Heart left ventricle (tissue), 16 donors: ENCODE data around the gene DIAPH2. TPM values are rescaled to one million over a fixed set of nuclear protein-coding genes. Genes with fewer than 3 reads are reported as not detected.

Source experiments
- ATAC-seq, 4 donors: fragments of 200-7000 bp; cut with Tn5 transposase; one replicate each; pipeline ENCODE4 v1.9.1; 2020 to 2022; ENCODE audit warnings: moderate library complexity in 4 of 4, mild to moderate bottlenecking in 3 of 4, moderate number of reproducible peaks in 1 of 4
- DNase-seq, 5 donors: peaks; one replicate each; pipeline ENCODE4 v3.0.0-alpha.2; 2020
- H3K27ac ChIP-seq, 12 donors: fragments of 200-600 bp; sonication (generic) in 4 of 12; one replicate each; pipeline versions ENCODE4 v1.5.0 to v1.8.0; 2016 to 2022; ENCODE audit warnings: mild to moderate bottlenecking in 2 of 12
- H3K27me3 ChIP-seq, 9 donors: fragments of 200-600 bp; sonication (generic) in 2 of 9; one replicate each; pipeline versions ENCODE4 v1.5.1 to v1.8.0; 2016 to 2022; ENCODE audit warnings: mild to moderate bottlenecking in 3 of 9
- H3K36me3 ChIP-seq, 9 donors: fragments of 200-600 bp; sonication (generic) in 2 of 9; one replicate each; pipeline versions ENCODE4 v1.5.0 to v1.8.0; 2018 to 2022; ENCODE audit warnings: mild to moderate bottlenecking in 2 of 9
- H3K4me1 ChIP-seq, 12 donors: fragments of 200-600 bp; sonication (generic) in 4 of 12; one replicate each; pipeline versions ENCODE4 v1.5.0 to v1.8.0; 2016 to 2022; ENCODE audit warnings: mild to moderate bottlenecking in 3 of 12
- H3K4me3 ChIP-seq, 12 donors: fragments of 200-600 bp; sonication (generic) in 4 of 12; one replicate each; pipeline versions ENCODE4 v1.5.0 to v1.8.0; 2017 to 2022; ENCODE audit warnings: mild to moderate bottlenecking in 9 of 12, moderate library complexity in 4 of 12
- H3K9me3 ChIP-seq, 12 donors: fragments of 200-600 bp; sonication (generic) in 4 of 12; one replicate each; pipeline versions ENCODE4 v1.5.0 to v1.8.0; 2016 to 2022; ENCODE audit warnings: mild to moderate bottlenecking in 1 of 12
- POLR2A ChIP-seq, 2 donors: fragments of 450-650 bp; IDR thresholded peaks; one replicate each; pipeline ENCODE4 v1.6.1; 2017; ENCODE audit warnings: antibody characterized with exemption in 2 of 2, mild to moderate bottlenecking in 2 of 2, moderate library complexity in 2 of 2
- WGBS, 4 donors: extraction: QIAGEN DNeasy Blood & Tissue Kit in 2 of 4; methylation state at CpG; one replicate each; pipeline versions ENCODE4 v1.1.5 to v1.1.7; 2013 to 2018; 5-methylcytosine and 5-hydroxymethylcytosine counted together
- intact Hi-C, 10 donors: fragments of 100-400 bp; cut with DNase I; formaldehyde crosslinking; loops; one replicate each; pipeline versions ENCODE4 v1.11.1 to v1.14.2; 2022
- polyA plus RNA-seq, 2 donors: library from polyadenylated mRNA; stranded (reverse); fragments of 200-250 nt; gene quantifications; one replicate each; pipeline ENCODE4 v1.2.3, GENCODE V29; 2013
- total RNA-seq, 9 donors: library from RNA; depleted of rRNA in 2 of 9; stranded (reverse); fragments of >200 nt in 2 of 9; fragmentation: NEBNext Ultra II Directional in 3 of 9; extraction: Animal tissue kit (Norgen Biotek cat#: 25700) in 3 of 9; gene quantifications; one replicate each; pipeline versions ENCODE4 v1.1.0 to v1.2.4, GENCODE V29; 2016 to 2023
- TF ChIP-seq, protein P1 (sequence below), 12 donors: fragments of 200-600 bp; sonication (generic) in 4 of 12; IDR thresholded peaks; one replicate each; pipeline versions ENCODE4 v1.5.0 to v1.8.0; 2018 to 2022; ENCODE audit warnings: antibody characterized with exemption in 12 of 12, mild to moderate bottlenecking in 5 of 12
- donor health status: ischemic (EF 13 %, LVEDD 7.1; RV severe dilation, severe dysfunction).
- donor health status: healthy with polysubstance abuse.
- donor health status: DM: no; HTN: yes; CAD: no.
- donor health status: DM: no; HTN: no; CAD: no.
- donor health status: ischemic (EF 25% LVEDD 6.9; RV normal size, moderate dysfunction).
- donor health status: ischemic (EF 25% LVEDD 5.7; RV mildly dilated, moderate dysfunction).
- donor health status: healthy.
- donor health status: DM: yes; HTN: yes; CAD: no.
- donor health status: ischemic (EF 35%, LVEDD 5.7; RV mildly dilated, moderate dysfunction).
- donor health status: nonischemic (EF 11% LVEDD 7.7; RV severe dilation, severe dysfunction).
- donor health status: DM: yes; HTN: yes; CAD: no.
- donor health status: PGD.
- donor health status: ischemic (EF 29% LVEDD 5.4; RV normal size, mild dysfunction).
- donor health status: nonischemic (EF 23%, LVEDD 6.1; RV moderate dilation, normal function).

DIAPH2 gene
- total and polyA plus RNA-seq, 11 donors = 3.7 to 18.8 (median 12.3) TPM

DNA sequence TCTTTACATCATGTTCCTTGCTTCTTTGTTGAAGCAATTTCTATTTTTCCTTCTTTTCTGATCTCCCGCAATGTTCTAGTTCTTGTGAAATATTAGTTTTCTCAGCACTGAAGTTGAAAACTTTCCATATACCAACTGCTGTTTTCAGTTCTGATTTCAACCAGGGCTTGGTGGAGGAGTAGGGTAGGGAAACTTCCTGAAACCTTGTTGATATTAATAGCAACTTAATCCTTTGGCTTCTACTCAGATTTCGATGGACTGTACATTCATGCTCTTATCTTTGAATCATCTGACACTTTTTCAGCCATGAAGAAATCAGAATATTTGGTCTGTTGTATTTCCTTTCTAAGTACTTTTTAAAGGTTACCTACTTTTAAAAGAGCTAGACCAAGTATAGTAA lies 514.9 kb downstream of the DIAPH2 start:
- Histone ChIP-seq H3K4me3 (no peak overlapping the region), H3K4me1 (no peaks in the 10 kb centered on the region), H3K36me3 (no peaks in the 10 kb centered on the region), H3K9me3 (peaks cover 0 to 4% (median 0%) of the 10 kb centered on the region in 12 donors), H3K27me3 (peaks cover 0 to 6% (median 0%) of the 10 kb centered on the region in 9 donors), H3K27ac (no peak overlapping the region)
- WGBS, 4 donors = 62 to 86% (median 78%) methylated on average over 2 of the region's 2 CpGs
- DNase-seq (no peak), ATAC-seq (no peak)
- intact Hi-C loops = no loop called here
- no peak for TF ChIP-seq POLR2A (IDR thresholded peaks at IDR 0.05)
- TF ChIP-seq, protein P1, sequence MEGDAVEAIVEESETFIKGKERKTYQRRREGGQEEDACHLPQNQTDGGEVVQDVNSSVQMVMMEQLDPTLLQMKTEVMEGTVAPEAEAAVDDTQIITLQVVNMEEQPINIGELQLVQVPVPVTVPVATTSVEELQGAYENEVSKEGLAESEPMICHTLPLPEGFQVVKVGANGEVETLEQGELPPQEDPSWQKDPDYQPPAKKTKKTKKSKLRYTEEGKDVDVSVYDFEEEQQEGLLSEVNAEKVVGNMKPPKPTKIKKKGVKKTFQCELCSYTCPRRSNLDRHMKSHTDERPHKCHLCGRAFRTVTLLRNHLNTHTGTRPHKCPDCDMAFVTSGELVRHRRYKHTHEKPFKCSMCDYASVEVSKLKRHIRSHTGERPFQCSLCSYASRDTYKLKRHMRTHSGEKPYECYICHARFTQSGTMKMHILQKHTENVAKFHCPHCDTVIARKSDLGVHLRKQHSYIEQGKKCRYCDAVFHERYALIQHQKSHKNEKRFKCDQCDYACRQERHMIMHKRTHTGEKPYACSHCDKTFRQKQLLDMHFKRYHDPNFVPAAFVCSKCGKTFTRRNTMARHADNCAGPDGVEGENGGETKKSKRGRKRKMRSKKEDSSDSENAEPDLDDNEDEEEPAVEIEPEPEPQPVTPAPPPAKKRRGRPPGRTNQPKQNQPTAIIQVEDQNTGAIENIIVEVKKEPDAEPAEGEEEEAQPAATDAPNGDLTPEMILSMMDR (IDR thresholded peaks at IDR 0.05) = no peak

DNA sequence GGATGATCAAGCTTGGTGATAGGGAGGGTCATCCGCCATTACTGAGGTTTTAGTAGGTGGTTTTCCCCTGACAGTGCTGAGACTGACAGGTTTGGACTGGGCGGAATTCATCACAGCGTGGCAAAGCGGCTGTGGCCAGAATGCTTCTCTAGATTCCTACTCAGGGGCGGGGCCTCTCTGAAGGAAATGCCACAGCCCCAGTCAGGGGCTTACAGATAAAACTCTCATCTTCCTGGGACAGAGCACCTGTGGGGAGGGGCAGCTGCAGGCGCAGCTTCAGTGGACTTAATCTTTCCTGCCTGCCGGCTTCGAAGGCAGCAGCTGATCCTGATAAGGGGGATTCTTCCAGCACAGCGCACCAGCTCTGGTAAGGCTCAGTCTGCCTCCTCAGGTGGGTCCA lies 515.8 kb downstream of the DIAPH2 start:
- 50 to 68% (median 64%) methylated on average over 6 to 9 of the region's 9 CpGs for WGBS, 4 donors
- TF ChIP-seq, protein P1 (IDR thresholded peaks at IDR 0.05) = no peak
- no peak for TF ChIP-seq POLR2A (IDR thresholded peaks at IDR 0.05)
- Histone ChIP-seq H3K27ac (no peak overlapping the region), H3K9me3 (peaks cover 0 to 9% (median 0%) of the 10 kb centered on the region in 12 donors), H3K4me3 (no peak overlapping the region), H3K27me3 (peaks cover 0 to 6% (median 0%) of the 10 kb centered on the region in 9 donors), H3K36me3 (no peaks in the 10 kb centered on the region), H3K4me1 (no peaks in the 10 kb centered on the region)
- no peak for DNase-seq
- ATAC-seq = no peak
- intact Hi-C loops = no loop called here

DNA sequence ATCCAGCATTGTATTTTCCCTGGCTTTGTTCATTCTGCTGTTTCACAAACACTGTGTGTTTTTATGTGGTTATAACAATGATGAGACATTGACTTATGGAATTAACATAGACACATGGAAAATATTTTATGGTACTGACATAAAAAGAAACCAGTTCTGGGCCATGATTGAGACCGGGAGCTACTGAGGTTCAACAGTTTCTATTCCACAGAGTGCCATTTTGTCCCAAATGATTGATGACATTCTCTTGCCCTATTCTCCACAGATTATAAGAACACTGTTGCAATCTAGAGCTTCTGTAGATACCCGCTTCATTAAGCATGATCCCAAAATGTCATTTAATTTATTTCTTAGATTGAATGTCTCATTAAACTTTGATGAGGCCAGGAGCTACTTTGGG lies 525.9 kb downstream of the DIAPH2 start:
- intact Hi-C loops = no loop called here
- ATAC-seq = no peak

DNA sequence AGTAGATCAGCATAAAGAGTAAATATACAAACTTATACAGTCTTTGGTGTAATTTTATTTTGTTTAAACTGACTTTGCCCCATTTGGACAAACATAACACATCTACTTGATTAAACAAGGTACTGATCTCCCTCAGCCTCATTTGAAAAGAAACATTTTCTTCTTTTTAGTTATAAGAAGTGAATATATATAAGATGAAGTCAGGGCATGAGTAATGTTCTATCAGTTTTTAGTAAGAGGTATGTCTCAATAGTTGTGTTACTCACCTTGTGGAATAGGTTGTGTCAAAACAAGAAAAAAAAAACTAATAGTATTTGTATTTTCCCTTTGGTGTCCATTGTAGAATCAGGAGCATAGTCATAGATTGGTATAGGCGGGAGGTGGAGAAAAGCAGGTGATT lies 526.4 kb downstream of the DIAPH2 start:
- H3K4me3 ChIP-seq = no peak overlapping the region
- 69 to 100% (median 91%) methylated on average over 1 of the region's 1 CpG for WGBS, 4 donors
- no peak for DNase-seq
- no peak for ATAC-seq
- TF ChIP-seq, protein P1 (IDR thresholded peaks at IDR 0.05) = no peak
- no peak for TF ChIP-seq POLR2A (IDR thresholded peaks at IDR 0.05)
- no peaks in the 10 kb centered on the region for H3K27me3 ChIP-seq
- no peaks in the 10 kb centered on the region for H3K4me1 ChIP-seq
- H3K27ac ChIP-seq = no peak overlapping the region
- H3K36me3 ChIP-seq = no peaks in the 10 kb centered on the region
- intact Hi-C loops = no loop called here
- no peaks in the 10 kb centered on the region for H3K9me3 ChIP-seq

More for the DNA sequence above, 525.9 kb downstream of the DIAPH2 start:
- H3K27ac ChIP-seq = no peak overlapping the region
- DNase-seq = no peak
- no peak overlapping the region for H3K4me3 ChIP-seq
- no peaks in the 10 kb centered on the region for H3K9me3 ChIP-seq
- no peak for TF ChIP-seq POLR2A (IDR thresholded peaks at IDR 0.05)
- TF ChIP-seq, protein P1 (IDR thresholded peaks at IDR 0.05) = no peak
- no peaks in the 10 kb centered on the region for H3K4me1 ChIP-seq
- H3K36me3 ChIP-seq = no peaks in the 10 kb centered on the region
- 80 to 100% (median 92%) methylated on average over 2 of the region's 2 CpGs for WGBS, 4 donors
- no peaks in the 10 kb centered on the region for H3K27me3 ChIP-seq
